Suprapubic skin (tissue), 3 donors: ENCODE measurements around the gene SLC40A1.

Experiments
- CTCF ChIP-seq, 2 donors: fragments of 200-600 bp in 1 of 2; fragments of 450-650 bp in 1 of 2; sonication (generic) in 1 of 2; IDR thresholded peaks; one replicate each; pipeline ENCODE4 v1.5.1; 2016 to 2019; ENCODE audit warnings: antibody characterized with exemption in 2 of 2, mild to moderate bottlenecking in 1 of 2, moderate library complexity in 1 of 2
- POLR2AphosphoS5 ChIP-seq, 3 donors: sonication (generic); formaldehyde crosslinking; IDR thresholded peaks; one replicate each; pipeline ENCODE4 v1.6.1; 2017; ENCODE audit warnings: antibody characterized with exemption in 3 of 3

- TF ChIP-seq CTCF (IDR thresholded peaks at IDR 0.05) (no peak), POLR2AphosphoS5 (IDR thresholded peaks at IDR 0.05) (no peak)
Observed at GRCh38 chr2:189608795-189609422, 28.3 kb upstream of the SLC40A1 start.
